ENCODE results near the gene AHI1.

The AHI1 gene

GRCh38 chr6:135449246-135449645 is 48.3 kb downstream of the AHI1 start:
- no peak for DNase-seq

GRCh38 chr6:135440087-135440792 is 57.3 kb downstream of the AHI1 start:
- DNase-seq, result no peak

- DNase-seq, result no peak
These were observed 58.0 kb downstream of the AHI1 start for GRCh38 chr6:135439549-135439948.

- DNase-seq, result no peak
These were observed 58.5 kb downstream of the AHI1 start for GRCh38 chr6:135438907-135439535.

GRCh38 chr6:135434991-135435390 is 62.5 kb downstream of the AHI1 start:
- DNase-seq, result no peak

- DNase-seq, result no peak
These were observed 63.4 kb downstream of the AHI1 start for GRCh38 chr6:135434095-135434494.

GRCh38 chr6:135428078-135428477 is 69.5 kb downstream of the AHI1 start:
- DNase-seq, result no peak

- DNase-seq, result no peak
These were observed 70.7 kb downstream of the AHI1 start for GRCh38 chr6:135426833-135427232.

- no peak for DNase-seq
These were observed 73.2 kb downstream of the AHI1 start for GRCh38 chr6:135424385-135424784.

GRCh38 chr6:135423649-135424128 is 73.9 kb downstream of the AHI1 start:
- no peak for DNase-seq

- no peak for DNase-seq
These were observed 78.4 kb downstream of the AHI1 start for GRCh38 chr6:135419162-135419561.

GRCh38 chr6:135418040-135418760 is 79.3 kb downstream of the AHI1 start:
- no peak for DNase-seq

- no peak for DNase-seq
These were observed 84.8 kb downstream of the AHI1 start for GRCh38 chr6:135412761-135413160.

- no peak for DNase-seq
These were observed 85.7 kb downstream of the AHI1 start for GRCh38 chr6:135411849-135412248.

GRCh38 chr6:135411339-135411738 is 86.2 kb downstream of the AHI1 start:
- no peak for DNase-seq

- DNase-seq, result no peak
These were observed 86.7 kb downstream of the AHI1 start for GRCh38 chr6:135410856-135411255.

GRCh38 chr6:135403584-135403983 is 94.0 kb downstream of the AHI1 start:
- DNase-seq, result no peak

- no peak for DNase-seq
These were observed 95.2 kb downstream of the AHI1 start for GRCh38 chr6:135402311-135402710.

GRCh38 chr6:135397172-135397952 is 100.2 kb downstream of the AHI1 start:
- DNase-seq, result no peak

GRCh38 chr6:135395136-135395535 is 102.4 kb downstream of the AHI1 start:
- DNase-seq, result no peak

- DNase-seq, result no peak
These were observed 104.3 kb downstream of the AHI1 start for GRCh38 chr6:135393289-135393688.

- no peak for DNase-seq
These were observed 107.1 kb downstream of the AHI1 start for GRCh38 chr6:135390458-135390857.

GRCh38 chr6:135385299-135385698 is 112.2 kb downstream of the AHI1 start:
- DNase-seq, result no peak

Measured in T-helper 9 cell (primary cell).